Sigmoid colon (tissue), 7 donors: ENCODE data around the gene NELFE. TPM values are rescaled to one million over a fixed set of nuclear protein-coding genes. Genes with fewer than 3 reads are reported as not detected.
"Not testable (repeated sequence)": the region's sequence is repeated elsewhere in the genome, so short reads cannot be mapped to it uniquely, and the experiment has no call there.

Source experiments
- DNase-seq: peaks from one replicate; pipeline ENCODE4 v3.0.0-alpha.2; 2019
- H3K27ac ChIP-seq, 4 donors: fragments of 200-600 bp; sonication (generic); one replicate each; pipeline ENCODE4 v1.5.1; 2016 to 2019; ENCODE audit warnings: mild to moderate bottlenecking in 1 of 4
- H3K27me3 ChIP-seq, 3 donors: fragments of 200-600 bp; sonication (generic); one replicate each; pipeline ENCODE4 v1.5.1; 2019; ENCODE audit warnings: mild to moderate bottlenecking in 1 of 3
- H3K36me3 ChIP-seq, 4 donors: fragments of 200-600 bp; sonication (generic); one replicate each; pipeline ENCODE4 v1.5.1; 2016 to 2019
- H3K4me1 ChIP-seq, 4 donors: fragments of 200-600 bp; sonication (generic); one replicate each; pipeline ENCODE4 v1.5.1; 2017 to 2019
- H3K4me3 ChIP-seq, 4 donors: fragments of 200-600 bp; sonication (generic); one replicate each; pipeline ENCODE4 v1.5.1; 2017 to 2019; ENCODE audit warnings: mild to moderate bottlenecking in 2 of 4, moderate library complexity in 1 of 4
- H3K9me3 ChIP-seq, 4 donors: fragments of 200-600 bp in 3 of 4; sonication (generic) in 3 of 4; one replicate each; pipeline versions ENCODE4 v1.5.1 to v1.6.1; 2013 to 2019
- EP300 ChIP-seq, 4 donors: sonication (generic); formaldehyde crosslinking; IDR thresholded peaks; one replicate each; pipeline ENCODE4 v1.6.1; 2017; ENCODE audit warnings: antibody characterized with exemption in 4 of 4
- POLR2A ChIP-seq, 2 donors: fragments of 450-650 bp; IDR thresholded peaks; one replicate each; pipeline ENCODE4 v1.6.1; 2016; ENCODE audit warnings: antibody characterized with exemption in 2 of 2, mild to moderate bottlenecking in 2 of 2, moderate library complexity in 2 of 2
- POLR2AphosphoS5 ChIP-seq, 4 donors: sonication (generic); formaldehyde crosslinking; IDR thresholded peaks; one replicate each; pipeline ENCODE4 v1.6.1; 2017; ENCODE audit warnings: antibody characterized with exemption in 4 of 4
- WGBS, 2 donors: extraction: QIAGEN DNeasy Blood & Tissue Kit; methylation state at CpG; one replicate each; pipeline ENCODE4 v1.1.7; 2013; 5-methylcytosine and 5-hydroxymethylcytosine counted together
- intact Hi-C: fragments of 100-400 bp; cut with DNase I; formaldehyde crosslinking; loops from one replicate; pipeline ENCODE4 v1.15.1; 2023
- polyA plus RNA-seq, 3 donors: library from polyadenylated mRNA; stranded (reverse); fragments of 200-250 nt; gene quantifications; one replicate each; pipeline ENCODE4 v1.2.3, GENCODE V29; 2013
- total RNA-seq, 4 donors: library from RNA; depleted of rRNA; stranded (reverse); fragments of >200 nt; gene quantifications; one replicate each; pipeline ENCODE4 v1.1.0, GENCODE V29; 2016
- TF ChIP-seq, protein P1 (sequence below), 4 experiments: fragments of 450-650 bp in 3 of 4; fragments of 200-600 bp in 1 of 4; IDR thresholded peaks; one replicate each; pipeline ENCODE4 v1.5.1; 2016 to 2019; ENCODE audit warnings: antibody characterized with exemption in 4 of 4, mild to moderate bottlenecking in 3 of 4, moderate library complexity in 2 of 4
- donor health status: healthy with polysubstance abuse.
- donor health status: Bipolar disorder and iron deficiency.
- donor health status: healthy.

NELFE gene
- total and polyA plus RNA-seq, 7 donors, result 52.5 to 96.9 (median 73.5) TPM

DNA sequence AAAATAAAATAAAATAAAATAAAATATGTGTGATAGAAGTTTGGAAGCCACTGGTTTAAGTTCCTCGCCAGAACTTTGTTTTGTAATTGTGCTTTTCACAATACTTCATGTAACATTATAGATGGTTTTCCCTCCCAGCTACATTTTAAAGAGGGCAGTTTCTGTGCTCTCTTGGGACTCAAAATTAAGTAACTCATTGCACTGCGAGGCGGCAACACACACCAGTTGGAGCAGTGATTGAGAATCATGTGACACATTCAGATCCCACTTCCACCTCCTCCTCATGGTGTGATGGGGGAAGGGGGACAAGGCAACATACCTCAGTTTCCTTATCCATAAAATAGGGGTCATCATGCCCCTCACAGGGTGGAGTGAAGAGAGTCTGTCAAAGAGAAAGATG lies 23.8 kb downstream of the NELFE start:
- no peaks in the 10 kb centered on the region for H3K9me3 ChIP-seq
- H3K4me1 ChIP-seq, result no peaks in the 10 kb centered on the region
- intact Hi-C loops, result no loop called here
- H3K4me3 ChIP-seq, result no peak overlapping the region
- no peaks in the 10 kb centered on the region for H3K36me3 ChIP-seq
- no peak overlapping the region for H3K27ac ChIP-seq
- no peak for DNase-seq
- TF ChIP-seq, protein P1, sequence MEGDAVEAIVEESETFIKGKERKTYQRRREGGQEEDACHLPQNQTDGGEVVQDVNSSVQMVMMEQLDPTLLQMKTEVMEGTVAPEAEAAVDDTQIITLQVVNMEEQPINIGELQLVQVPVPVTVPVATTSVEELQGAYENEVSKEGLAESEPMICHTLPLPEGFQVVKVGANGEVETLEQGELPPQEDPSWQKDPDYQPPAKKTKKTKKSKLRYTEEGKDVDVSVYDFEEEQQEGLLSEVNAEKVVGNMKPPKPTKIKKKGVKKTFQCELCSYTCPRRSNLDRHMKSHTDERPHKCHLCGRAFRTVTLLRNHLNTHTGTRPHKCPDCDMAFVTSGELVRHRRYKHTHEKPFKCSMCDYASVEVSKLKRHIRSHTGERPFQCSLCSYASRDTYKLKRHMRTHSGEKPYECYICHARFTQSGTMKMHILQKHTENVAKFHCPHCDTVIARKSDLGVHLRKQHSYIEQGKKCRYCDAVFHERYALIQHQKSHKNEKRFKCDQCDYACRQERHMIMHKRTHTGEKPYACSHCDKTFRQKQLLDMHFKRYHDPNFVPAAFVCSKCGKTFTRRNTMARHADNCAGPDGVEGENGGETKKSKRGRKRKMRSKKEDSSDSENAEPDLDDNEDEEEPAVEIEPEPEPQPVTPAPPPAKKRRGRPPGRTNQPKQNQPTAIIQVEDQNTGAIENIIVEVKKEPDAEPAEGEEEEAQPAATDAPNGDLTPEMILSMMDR (IDR thresholded peaks at IDR 0.05), result no peak
- H3K27me3 ChIP-seq, result no peaks in the 10 kb centered on the region
- 78 to 91% methylated on average over 3 of the region's 3 CpGs for WGBS, 2 donors

DNA sequence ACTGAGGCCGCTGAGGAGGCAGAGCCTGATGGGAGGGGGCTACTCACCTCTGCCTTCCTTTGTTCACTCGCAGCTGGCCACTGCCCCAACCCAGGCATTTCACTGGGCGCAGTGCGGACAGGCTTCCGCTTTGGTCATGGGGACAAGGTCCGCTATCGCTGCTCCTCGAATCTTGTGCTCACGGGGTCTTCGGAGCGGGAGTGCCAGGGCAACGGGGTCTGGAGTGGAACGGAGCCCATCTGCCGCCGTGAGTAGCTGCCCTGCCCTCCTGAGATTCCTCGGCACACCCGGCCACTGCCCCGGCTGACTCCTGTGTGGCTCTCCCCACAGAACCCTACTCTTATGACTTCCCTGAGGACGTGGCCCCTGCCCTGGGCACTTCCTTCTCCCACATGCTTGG lies 25.2 kb downstream of the NELFE start:
- WGBS, 2 donors, result 90 to 91% methylated on average over 19 of the region's 19 CpGs
- no peaks in the 10 kb centered on the region for H3K9me3 ChIP-seq
- no peak overlapping the region for H3K4me3 ChIP-seq
- no peak for DNase-seq
- no peak for TF ChIP-seq POLR2A (IDR thresholded peaks at IDR 0.05)
- TF ChIP-seq POLR2AphosphoS5 (IDR thresholded peaks at IDR 0.05), result no peak
- TF ChIP-seq EP300 (IDR thresholded peaks at IDR 0.05), result no peak
- TF ChIP-seq, protein P1 (IDR thresholded peaks at IDR 0.05), result no peak
- H3K27ac ChIP-seq, result no peak overlapping the region
- no peaks in the 10 kb centered on the region for H3K27me3 ChIP-seq
- H3K36me3 ChIP-seq, result no peaks in the 10 kb centered on the region
- intact Hi-C loops, result no loop called here
- H3K4me1 ChIP-seq, result no peaks in the 10 kb centered on the region

DNA sequence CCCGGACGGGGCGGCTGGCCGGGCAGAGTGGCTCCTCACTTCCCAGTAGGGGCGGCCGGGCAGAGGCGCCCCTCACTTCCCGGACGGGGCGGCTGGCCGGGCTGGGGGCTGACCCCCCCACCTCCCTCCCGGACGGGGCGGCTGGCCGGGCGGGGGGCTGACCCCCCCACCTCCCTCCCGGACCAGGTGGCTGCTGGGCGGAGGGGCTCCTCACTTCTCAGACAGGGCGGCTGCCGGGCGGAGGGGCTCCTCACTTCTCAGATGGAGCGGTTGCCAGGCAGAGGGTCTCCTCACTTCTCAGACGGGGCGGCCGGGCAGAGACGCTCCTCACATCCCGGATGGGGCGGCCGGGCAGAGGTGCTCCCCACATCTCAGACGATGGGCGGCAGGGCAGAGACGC lies 26.6 kb downstream of the NELFE start:
- H3K36me3 ChIP-seq, intact Hi-C loops, H3K4me3 ChIP-seq, H3K27me3 ChIP-seq, DNase-seq, H3K4me1 ChIP-seq, H3K9me3 ChIP-seq, H3K27ac ChIP-seq: not testable (repeated sequence)
- 92 to 96% methylated on average over 32 of the region's 32 CpGs for WGBS, 2 donors

DNA sequence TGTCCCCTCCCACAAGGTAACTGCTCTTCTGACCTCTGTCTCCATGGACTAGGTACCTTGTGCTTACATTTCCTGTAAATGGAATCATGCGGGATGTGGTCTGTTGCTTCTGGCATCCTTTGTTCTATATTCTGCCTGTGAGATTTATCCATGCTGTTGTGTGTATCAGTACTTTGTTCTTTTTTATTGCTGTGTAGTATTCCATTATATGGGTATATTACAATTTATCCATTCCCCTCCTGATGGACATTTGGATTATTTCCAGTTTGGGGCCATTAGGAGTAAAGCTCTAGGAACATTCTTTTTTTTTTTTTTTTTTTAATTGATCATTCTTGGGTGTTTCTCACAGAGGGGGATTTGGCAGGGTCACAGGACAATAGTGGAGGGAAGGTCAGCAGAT lies 27.8 kb downstream of the NELFE start:
- Histone ChIP-seq H3K4me1 (no peaks in the 10 kb centered on the region), H3K27me3 (no peaks in the 10 kb centered on the region), H3K9me3 (no peaks in the 10 kb centered on the region), H3K36me3 (no peaks in the 10 kb centered on the region), H3K27ac (no peak overlapping the region), H3K4me3 (no peak overlapping the region)
- intact Hi-C loops, result no loop called here
- TF ChIP-seq POLR2AphosphoS5 (IDR thresholded peaks at IDR 0.05), result no peak
- TF ChIP-seq, protein P1 (IDR thresholded peaks at IDR 0.05), result no peak
- TF ChIP-seq POLR2A (IDR thresholded peaks at IDR 0.05), result no peak
- TF ChIP-seq EP300 (IDR thresholded peaks at IDR 0.05), result no peak
- WGBS, 2 donors, result 96 to 97% methylated on average over 1 of the region's 1 CpG
- DNase-seq, result no peak

DNA sequence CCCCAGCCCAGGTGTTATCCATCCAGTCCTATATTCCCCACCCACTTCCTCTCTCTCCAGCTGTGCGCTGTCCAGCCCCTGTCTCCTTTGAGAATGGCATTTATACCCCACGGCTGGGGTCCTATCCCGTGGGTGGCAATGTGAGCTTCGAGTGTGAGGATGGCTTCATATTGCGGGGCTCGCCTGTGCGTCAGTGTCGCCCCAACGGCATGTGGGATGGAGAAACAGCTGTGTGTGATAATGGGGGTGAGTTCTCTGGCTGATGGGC lies 30.2 kb downstream of the NELFE start:
- Histone ChIP-seq H3K4me3 (no peak overlapping the region), H3K36me3 (no peaks in the 10 kb centered on the region), H3K9me3 (no peaks in the 10 kb centered on the region), H3K27me3 (no peaks in the 10 kb centered on the region), H3K4me1 (no peaks in the 10 kb centered on the region), H3K27ac (no peak overlapping the region)
- intact Hi-C loops, result no loop called here
- WGBS, 2 donors, result 85 to 88% methylated on average over 9 of the region's 9 CpGs
- TF ChIP-seq POLR2A (IDR thresholded peaks at IDR 0.05) (no peak), POLR2AphosphoS5 (IDR thresholded peaks at IDR 0.05) (no peak), EP300 (IDR thresholded peaks at IDR 0.05) (no peak)
- TF ChIP-seq, protein P1 (IDR thresholded peaks at IDR 0.05), result no peak
- no peak for DNase-seq
